Retina (tissue), 1 donor: ENCODE measurements around the gene RAB9A.
"Not testable (repeated sequence)": the region's sequence is repeated elsewhere in the genome, so short reads cannot be mapped to it uniquely, and the experiment has no call there.

Experiments
- DNase-seq: peaks from one replicate; pipeline ENCODE4 v3.0.0-alpha.2; 2016

Gene RAB9A

GRCh38 chrX:13703135-13703534 lies 14.2 kb downstream of the RAB9A start:
- DNase-seq, result no peak

- DNase-seq, result no peak
Measured at GRCh38 chrX:13703589-13703988, 14.7 kb downstream of the RAB9A start.

- no peak for DNase-seq
Measured at GRCh38 chrX:13711141-13711540, 22.2 kb downstream of the RAB9A start.

- no peak for DNase-seq
Measured at GRCh38 chrX:13716455-13716854, 27.5 kb downstream of the RAB9A start.

- no peak for DNase-seq
Measured at GRCh38 chrX:13716905-13717304, 28.0 kb downstream of the RAB9A start.

GRCh38 chrX:13717700-13718472 lies 29.0 kb downstream of the RAB9A start:
- DNase-seq, result no peak

GRCh38 chrX:13719192-13719856 lies 30.4 kb downstream of the RAB9A start:
- no peak for DNase-seq

GRCh38 chrX:13721371-13721770 lies 32.4 kb downstream of the RAB9A start:
- no peak for DNase-seq

- DNase-seq, result no peak
Measured at GRCh38 chrX:13721819-13722519, 33.0 kb downstream of the RAB9A start.

GRCh38 chrX:13724878-13725277 lies 36.0 kb downstream of the RAB9A start:
- DNase-seq, result not testable (repeated sequence)

- DNase-seq, result not testable (repeated sequence)
Measured at GRCh38 chrX:13726583-13726982, 37.7 kb downstream of the RAB9A start.

- not testable (repeated sequence) for DNase-seq
Measured at GRCh38 chrX:13730523-13730922, 41.6 kb downstream of the RAB9A start.

GRCh38 chrX:13732246-13733067 lies 43.5 kb downstream of the RAB9A start:
- no peak for DNase-seq

GRCh38 chrX:13733506-13733905 lies 44.6 kb downstream of the RAB9A start:
- DNase-seq, result no peak

GRCh38 chrX:13734278-13735172 lies 45.6 kb downstream of the RAB9A start, which contains the start of the genes OFD1 and TRAPPC2:
Gene OFD1 (plus strand): TSS chrX:13734748. CDS start chrX:13735072, 324 bp downstream.
Gene TRAPPC2 (minus strand): TSS chrX:13734620. CDS start chrX:13719963, 14,657 bp downstream.
- DNase-seq, result peak; percentile 96

- no peak for DNase-seq
Measured at GRCh38 chrX:13741695-13742094, 52.8 kb downstream of the RAB9A start.

- DNase-seq, result no peak
Measured at GRCh38 chrX:13742397-13743176, 53.7 kb downstream of the RAB9A start.

- DNase-seq, result no peak
Measured at GRCh38 chrX:13747836-13748235, 58.9 kb downstream of the RAB9A start.

GRCh38 chrX:13748486-13748885 lies 59.6 kb downstream of the RAB9A start:
- DNase-seq, result no peak

- no peak for DNase-seq
Measured at GRCh38 chrX:13750204-13750603, 61.3 kb downstream of the RAB9A start.

- DNase-seq, result no peak
Measured at GRCh38 chrX:13750812-13751211, 61.9 kb downstream of the RAB9A start.
